HG03139 (cell line): ENCODE data around the gene CRB2.

Experiments used
- ATAC-seq: cut with Tn5 transposase; IDR thresholded peaks from one replicate; pipeline ENCODE4 v1.9.1; 2021; ENCODE audit not compliant: unreplicated experiment

The CRB2 gene

DNA sequence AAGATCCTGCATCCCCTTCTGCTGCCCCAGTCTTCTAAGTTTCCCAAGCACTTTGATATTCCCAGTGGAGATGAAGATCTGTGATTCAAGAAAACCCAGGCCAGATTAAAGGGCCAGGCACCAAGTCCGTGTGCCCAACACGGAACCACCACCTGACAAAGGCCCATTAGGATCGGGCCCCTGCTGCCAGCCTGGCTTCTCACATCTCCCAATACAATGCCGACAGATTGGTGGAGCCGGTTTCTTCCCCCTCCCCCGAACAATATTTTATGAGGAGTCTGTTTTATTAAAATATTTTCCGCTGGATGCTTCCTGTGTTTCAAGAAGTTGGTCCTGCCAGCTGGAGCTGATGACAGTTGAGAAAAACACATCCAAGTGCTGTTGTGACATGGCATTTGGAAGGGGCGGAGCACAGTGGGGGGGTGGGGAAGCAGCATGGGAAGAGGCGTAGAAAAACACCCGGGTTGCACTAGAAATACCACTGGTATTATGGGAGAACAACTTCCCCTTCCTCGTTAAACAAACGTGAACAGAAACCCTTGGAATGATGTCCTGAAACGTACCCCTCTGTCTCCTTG lies 45.0 kb downstream of the CRB2 start:
- no peak for ATAC-seq

DNA sequence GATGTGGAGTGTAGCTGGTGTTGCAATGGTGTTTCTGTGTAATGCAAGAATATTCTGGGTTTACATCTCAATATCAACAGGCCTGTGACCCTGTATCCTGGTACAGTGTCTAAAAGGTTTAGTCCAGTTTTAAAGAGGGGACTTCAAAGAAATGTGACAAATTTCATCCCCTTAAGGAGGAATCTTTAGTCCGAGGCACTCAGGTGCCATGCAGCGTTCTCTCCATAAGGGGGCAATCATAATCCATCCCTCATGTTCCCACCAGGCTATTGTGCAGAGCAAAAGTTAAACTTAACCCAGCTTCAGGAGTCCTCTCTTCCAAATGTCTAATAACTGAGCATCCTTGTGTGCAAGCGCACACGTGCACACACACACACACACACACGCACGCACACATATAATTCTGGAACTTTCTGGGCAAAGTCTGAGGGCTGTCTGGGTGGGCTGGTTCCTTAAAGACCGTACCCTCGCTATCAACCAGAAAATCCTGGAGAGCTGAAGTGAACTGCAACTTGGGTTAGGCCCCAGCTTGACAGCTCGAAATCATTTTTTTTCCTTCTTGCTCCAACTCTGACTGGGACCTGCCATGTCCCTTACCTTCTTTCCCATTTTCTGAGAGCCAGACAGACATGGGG lies 46.0 kb downstream of the CRB2 start:
- no peak for ATAC-seq

DNA sequence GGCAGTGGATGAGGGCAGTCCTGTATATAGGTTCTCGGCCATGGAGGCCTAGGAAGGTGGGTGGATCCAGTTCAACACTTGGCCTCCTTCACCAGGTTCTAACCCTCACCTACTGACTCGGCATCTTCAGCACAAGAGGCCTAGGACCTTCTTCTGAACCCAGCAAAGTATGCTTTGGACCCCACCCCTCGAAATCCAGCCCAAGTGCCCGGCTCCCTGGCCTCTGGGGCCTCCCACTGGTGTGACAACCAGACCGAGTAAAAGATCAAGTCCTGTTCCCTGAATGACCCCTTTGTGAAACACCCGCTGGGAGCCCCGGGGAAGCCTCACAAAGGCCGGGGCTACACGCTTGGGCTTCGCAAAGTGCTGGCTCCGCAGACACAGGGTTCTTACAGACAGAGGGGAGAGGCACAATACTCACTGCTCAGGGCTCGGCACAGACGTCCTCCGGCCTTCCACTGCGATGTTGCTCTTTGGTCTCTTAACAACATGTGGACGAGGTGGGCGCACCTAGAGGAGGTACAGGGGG lies 47.0 kb downstream of the CRB2 start:
- no peak for ATAC-seq

DNA sequence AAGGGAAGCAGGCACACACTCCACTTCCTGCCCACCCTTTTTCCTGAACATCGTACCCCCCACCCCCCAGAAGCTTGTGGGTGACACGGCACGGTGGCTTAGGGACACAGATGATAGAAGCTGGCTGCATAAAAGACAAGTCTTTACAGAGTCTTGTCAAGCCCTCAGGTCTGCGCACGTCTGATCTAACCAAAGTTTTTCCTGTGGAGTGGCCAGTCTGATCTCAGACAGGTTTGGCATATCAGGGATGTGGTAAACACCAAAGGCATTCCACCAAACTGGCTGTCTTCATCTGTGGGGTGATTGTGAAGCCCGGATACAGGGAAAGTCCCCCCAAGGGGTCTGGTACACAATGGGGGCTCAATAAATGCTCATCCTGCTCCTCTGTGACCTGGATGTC lies 50.0 kb downstream of the CRB2 start:
- no peak for ATAC-seq

DNA sequence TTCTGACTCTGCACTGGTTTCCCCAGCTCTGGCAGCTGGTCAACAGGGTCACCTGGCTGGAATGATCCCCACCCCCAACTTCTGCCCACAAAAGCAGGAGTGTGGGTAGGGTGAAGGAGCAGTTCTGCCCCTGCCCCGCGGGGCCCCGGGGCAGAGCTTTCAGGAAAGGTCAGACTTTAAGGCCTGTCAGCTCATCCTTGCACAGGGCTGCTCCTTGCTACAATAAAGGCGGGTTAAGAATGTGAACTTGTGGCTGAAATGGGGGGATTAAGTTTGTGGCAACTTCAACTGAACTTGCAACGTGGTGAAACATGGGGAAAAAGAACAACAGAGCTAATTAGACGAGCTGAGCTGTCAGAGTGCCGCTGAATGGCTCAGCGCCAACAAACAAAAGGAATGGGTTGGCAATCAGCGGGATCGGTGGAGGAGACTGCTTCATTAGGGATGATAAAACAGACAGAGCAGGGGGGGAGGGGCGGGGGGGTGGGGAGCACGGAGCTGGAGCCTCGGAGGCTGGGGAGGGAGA lies 50.8 kb downstream of the CRB2 start:
- ATAC-seq, result no peak

DNA sequence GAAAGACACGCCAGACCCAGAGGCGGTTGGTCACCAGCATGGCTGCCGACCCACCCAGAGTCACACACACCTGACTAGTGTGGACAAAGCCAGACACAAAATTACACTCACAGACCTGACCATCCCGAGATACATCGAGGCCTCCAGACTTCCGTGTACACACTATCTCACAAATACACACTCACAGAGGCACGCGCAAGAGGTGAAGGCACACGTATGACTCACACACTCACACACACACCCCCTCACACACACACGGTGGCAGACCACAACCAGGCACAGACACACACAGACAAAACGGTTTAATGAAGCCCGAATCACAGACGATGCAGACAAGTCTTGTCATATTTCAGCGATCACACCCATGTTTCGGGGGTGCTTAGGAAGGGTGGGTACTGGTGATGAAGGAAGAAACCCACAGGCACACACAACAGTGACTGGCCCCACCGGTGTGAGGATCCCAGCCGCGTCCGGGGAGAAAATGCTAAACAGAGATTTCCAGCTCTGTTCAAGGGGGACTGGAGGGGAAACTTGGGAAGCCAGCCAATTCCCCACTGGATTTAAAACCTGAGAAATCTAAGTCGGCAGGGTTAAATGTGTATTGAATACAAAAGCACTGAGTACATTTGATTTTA lies 51.3 kb downstream of the CRB2 start:
- no peak for ATAC-seq

DNA sequence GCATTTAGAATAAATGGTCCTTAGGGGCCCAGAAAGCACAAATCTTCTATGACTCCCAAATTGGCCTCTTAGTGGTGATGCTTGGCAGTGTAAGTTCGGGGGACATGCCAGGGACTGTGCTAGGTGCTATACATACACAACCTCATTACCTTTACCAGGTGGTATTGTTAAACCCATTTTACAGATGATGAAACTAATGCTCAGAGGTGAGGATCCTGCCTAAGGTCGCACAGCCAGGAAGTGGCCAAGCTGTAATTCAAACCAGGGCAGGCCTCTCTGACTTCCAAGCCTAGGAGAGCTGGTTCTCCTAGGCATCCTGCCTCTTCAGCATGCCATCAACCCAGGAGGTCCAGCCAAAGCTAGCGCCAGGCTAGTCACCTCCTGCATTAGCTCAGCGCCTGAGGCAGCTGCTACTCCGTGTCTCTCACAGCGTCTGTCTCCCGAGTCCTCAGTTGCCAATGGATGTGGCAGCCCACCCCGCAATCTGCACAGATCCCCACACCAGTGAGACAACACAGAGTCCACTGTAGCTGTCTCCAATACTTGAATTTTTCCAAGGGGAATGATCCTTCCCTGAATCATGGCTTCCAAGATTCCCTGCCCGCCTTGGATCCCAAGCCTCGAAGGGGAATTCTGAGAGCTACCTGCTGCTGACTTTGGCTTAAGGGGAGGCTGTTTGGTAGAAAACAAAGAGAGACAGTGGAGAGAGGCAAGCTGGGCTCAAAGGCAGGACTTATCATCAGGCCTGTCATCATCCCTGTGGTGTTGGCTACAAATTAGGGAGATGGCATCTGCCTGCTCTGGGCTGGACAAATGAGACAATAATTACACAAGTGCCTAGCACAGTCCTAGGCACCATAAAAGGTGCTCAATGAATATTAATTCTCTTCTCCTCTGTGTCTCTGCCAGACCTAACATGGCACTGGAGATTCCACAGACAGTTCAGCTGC lies 52.6 kb downstream of the CRB2 start:
- no peak for ATAC-seq

DNA sequence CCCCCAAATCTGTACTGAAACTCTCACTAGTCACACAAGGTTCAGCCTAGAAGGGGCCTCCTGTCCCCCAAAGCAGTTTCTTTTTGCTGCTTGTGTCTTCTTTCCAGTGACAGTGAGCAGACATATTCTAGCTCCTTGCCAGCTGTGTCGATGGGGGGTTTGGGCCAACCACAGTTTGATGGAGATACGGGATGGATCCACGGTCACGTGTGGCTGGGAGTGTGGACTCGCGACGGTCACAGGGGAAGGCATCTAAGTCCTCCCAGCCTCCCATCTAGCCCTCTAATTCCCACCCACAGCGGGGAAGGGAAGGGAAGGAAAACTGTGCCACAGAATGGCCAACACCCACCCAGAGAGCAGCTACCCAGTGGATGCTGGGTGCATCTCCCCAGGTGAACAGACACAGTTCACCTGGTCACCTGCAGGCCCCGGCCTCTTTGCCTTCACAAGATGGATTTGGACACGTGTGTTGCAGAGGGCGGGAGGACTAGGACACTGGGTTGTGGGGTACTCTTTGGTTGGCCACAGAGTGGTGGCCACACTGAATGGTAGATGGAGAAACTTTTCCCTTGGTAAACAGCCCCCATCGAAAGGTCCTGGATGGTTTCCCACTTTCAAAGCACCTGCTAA lies 54.4 kb downstream of the CRB2 start:
- ATAC-seq, result no peak

DNA sequence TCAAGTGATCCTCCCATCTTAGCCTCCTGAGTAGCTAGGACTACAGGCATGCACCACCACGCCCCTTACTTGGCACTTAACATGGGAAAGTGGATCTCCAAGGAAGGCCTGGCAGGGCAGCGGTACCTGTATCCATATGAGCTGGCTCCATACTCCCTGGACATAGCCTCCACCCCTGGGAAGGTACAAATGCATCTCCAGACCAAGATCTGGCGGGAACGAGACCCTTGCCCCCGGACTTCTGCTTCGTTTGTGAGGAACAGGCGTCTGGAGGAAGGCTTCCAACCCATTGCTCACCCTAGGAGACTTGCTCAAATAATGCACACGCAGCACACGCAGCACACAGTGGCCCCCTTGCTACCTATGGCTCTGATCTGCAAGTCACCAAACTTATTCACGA lies 55.2 kb downstream of the CRB2 start:
- no peak for ATAC-seq

DNA sequence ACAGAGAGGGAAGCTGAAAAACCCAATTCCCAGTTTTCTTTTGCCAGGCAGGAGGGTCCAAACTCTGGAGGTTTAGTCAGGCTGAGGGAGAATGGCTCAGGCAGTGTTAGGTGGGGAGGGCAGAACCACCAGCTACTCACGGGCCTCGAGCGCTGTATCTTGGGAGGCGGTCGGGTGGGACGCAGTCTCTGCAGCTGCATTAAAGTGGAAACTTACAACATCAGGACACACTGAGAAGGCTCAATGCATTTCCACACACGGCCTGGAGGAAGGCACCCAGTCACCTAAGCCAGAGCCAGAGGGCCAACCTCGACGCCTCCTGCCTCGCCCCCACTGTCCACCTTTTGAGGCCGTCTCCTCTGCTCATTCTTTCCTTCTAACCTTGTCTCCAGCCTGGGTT lies 55.6 kb downstream of the CRB2 start:
- no peak for ATAC-seq

DNA sequence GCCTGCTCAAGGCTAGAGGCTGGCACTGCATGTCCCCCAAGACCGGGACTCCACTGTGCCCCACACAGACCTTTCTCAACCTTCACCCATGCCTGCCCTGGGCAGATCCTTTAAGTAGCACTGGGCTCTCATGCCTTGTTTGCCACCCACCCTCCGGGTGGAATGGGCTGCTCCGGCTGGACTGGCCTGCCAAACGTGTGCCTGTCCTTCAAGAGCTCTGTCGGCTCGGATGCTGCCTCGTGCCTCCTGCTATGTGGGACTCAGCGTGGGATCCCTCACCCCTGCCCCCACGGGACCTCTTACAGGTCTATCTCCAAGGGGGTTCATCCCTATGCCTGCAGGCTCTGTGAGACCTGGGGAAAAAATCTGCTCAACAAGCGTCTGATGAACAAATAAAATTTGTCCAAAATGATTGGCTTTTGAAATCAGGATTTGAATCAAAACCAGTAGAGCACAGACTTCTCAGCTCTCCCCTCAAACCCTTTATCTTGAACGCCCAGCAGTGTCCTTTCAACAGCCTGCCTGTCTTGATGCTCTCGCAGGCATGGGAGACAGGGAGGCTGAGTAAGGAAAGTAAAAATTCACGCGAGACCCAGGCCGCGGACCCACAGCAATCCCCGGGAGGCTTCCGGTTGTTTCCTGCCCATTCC lies 56.3 kb downstream of the CRB2 start:
- no peak for ATAC-seq

DNA sequence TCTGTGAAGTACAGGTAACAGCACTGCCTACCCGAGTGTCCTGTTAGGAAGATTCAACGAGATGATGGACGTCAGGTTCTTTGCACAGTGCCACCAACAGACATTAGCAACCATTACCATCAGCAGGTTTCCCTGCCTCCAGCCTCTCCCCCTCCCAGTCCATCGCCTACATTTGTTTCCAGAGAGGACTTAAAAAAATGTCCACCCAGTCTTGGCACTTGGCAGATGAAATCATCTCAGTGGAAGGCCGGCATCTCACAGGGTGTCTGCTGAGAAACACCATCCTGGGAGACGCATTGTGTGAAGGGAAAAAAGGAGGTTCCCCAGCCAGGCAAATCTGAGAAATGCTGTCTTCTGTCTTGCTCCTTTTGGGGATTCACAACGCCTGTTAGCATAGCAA lies 58.2 kb downstream of the CRB2 start:
- ATAC-seq, result no peak

DNA sequence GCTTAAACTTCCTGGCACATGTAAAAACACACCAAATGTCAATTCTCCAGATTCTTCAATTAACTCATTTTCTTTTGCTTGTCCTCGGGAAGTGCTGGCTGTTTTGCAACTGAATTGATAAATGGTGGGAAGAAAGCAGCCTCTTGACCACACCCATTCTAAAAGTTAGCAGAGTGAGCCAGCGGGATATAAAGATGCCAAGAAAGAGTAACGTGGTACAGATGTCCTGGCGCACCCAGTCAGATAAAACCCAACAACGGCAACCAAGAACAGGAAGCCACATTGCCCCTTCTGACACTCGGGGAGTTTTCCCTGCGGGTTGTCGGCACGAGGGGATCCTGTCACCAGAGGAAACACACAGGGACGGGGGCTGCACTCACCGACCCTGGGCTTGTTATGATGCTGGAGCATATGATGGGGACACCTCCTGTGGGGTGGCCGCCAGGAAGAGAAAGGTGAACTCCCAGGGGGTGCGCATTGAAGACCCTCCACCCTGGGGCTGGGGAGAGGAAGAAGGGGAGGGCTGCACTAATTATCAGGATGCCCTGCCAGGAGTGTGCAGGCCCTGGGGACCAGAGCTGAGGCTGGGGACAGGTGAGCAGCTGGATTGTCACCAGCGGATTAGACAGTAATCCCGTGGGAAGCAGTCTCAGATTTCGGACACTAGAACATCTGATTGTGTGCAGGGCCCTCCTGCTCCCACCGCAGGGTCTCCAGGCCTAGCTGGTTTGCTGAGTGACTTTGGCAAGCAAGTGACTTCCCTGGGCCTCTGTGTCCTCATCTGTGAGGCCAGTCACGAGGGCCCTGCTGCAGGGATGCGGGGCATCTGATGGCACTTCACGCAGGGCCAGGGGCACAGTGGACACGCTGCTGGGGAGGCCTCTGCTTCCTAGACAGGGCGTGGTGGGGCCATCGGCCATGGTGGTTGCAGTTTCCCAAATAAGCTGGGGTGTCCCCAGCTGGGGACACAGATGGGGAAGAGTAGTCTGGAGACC lies 59.2 kb downstream of the CRB2 start:
- ATAC-seq, result no peak

DNA sequence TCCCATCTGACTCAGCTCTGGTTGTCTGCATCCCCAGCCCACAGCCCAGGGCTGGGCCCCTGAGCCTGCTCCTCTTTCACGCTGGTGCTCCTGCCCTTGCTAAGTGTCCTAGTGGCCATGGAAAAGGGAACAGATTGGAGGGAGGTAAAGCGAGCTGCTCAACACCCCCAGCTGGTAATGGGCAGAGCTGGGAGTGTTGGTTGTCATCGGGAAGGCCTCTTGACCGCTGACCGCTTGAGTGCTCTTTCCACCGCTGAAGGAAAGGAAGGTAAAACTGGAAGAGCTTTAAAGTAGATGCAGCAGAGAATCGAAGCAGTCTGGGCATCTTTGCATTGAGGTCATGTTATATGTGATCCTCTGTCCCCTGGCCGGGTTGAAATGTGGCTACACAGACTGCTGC lies 60.2 kb downstream of the CRB2 start:
- no peak for ATAC-seq

DNA sequence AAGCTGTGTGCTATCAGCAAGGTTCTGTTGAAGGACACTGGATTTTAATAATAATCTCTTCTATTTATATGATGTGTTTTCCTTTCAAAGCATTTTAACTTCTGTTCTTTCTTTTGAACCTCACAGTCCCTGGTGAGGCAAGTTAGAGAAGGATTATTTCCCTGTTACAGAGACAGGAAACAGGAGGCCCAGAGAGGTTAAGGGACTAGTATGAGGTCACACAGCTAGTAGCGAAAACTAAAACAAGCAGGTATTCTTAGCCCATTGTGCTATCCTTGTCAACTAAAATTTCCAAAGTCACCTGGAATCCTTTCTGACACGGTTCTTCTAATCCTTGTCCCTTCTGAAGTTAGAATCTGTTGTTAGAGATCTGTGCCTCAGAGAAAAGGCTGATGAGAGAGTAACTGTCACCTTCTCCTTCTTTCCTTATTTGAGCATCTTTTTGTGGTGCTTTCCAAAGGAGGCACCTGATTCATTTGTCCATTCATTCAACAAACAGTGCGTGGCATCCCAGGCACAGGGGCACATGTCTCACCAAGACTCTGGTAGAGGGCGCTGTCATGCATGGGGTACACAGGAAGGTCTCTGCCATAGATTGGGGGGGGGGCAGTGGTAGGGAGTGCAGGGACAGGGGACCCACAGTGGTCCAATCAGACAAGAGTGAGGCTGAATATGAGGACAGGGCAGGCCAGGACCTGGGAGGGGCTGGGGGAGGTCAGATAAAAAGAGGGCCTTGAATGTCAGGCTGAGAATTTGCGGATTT lies 61.5 kb downstream of the CRB2 start:
- ATAC-seq, result no peak

DNA sequence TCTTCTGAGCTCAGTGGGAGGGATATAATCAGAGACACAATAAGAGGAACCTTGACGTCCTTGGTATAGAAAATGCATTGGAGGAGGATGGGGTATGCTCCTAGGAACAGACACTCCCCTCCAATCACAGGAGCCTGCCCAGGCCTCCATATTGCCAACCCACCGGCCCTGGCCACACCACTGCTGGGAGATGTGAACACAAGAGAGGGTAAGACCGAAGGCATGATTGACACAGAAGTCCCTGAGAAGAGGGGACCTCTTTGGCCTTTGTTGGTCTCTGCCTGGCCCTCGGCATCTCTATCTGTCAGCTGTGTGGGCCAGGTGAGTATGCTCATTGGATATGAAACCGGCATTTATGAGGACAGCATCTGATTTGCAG lies 62.0 kb downstream of the CRB2 start:
- no peak for ATAC-seq

DNA sequence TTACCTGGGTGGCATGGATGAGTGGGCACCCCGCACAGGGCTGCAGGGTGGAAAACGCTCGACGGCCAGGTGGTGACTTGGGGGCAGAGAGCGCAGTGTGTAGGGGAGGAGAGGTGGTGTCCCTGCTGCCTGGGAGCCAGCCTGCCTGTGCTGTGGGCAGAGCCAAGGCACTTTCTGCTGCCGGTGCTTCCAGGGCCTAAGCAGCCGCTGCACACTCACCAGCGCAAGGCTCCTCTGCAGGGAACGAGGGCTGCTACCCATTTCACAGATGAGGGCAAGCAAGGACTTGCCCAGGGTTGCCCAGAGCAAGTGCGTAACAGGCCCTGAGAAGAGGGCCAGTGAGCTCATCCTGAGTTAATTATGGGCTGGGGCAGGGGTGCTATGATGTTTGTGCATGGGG lies 62.5 kb downstream of the CRB2 start:
- ATAC-seq, result no peak

DNA sequence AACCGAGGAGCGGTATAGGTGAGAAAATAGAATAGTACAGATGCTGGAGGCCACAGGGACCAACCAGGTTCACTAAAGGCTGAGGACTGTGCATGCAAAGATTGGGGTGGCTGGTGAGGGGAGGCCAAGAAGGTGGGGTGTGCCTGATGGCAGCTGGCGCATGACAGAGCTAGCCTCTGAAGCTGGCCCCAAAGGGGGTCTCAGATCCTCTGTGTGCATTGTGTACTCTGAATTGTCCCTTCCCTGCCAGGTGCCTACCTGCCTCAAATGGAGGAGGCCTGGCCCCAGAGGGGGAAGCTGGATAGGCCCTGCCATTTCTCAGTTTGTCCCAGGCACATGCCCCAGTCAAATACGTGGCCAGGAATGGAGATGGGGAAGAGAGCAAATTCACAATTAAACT lies 63.1 kb downstream of the CRB2 start:
- no peak for ATAC-seq
